ENCODE results near the gene PHYHIPL. TPM values are rescaled to one million over a fixed set of nuclear protein-coding genes. Genes with fewer than 3 reads are reported as not detected.

Gene PHYHIPL
- total and polyA plus RNA-seq, 2 donors (not counting 1 experiment from before 2014, with no cell fraction given), result 0.02 TPM; not detected in 1

- H3K4me1 ChIP-seq (ENCODE audit: control insufficient read depth, extremely low read depth, insufficient read depth, low read length), result no peaks in the 10 kb centered on the region
- H3K4me2 ChIP-seq (ENCODE audit: extremely low read depth, insufficient read depth, low read length), result no peak overlapping the region
- H3K36me3 ChIP-seq (ENCODE audit: control insufficient read depth, insufficient read depth, low read length), result no peaks in the 10 kb centered on the region
- H2AFZ ChIP-seq (ENCODE audit: low read length), result no peak overlapping the region
- no peak overlapping the region for H3K9ac ChIP-seq (ENCODE audit: insufficient read depth, low read length)
- H3K9me3 ChIP-seq (ENCODE audit: control insufficient read depth, insufficient read depth, low read depth, low read length), result no peaks in the 10 kb centered on the region
- TF ChIP-seq, protein P1, sequence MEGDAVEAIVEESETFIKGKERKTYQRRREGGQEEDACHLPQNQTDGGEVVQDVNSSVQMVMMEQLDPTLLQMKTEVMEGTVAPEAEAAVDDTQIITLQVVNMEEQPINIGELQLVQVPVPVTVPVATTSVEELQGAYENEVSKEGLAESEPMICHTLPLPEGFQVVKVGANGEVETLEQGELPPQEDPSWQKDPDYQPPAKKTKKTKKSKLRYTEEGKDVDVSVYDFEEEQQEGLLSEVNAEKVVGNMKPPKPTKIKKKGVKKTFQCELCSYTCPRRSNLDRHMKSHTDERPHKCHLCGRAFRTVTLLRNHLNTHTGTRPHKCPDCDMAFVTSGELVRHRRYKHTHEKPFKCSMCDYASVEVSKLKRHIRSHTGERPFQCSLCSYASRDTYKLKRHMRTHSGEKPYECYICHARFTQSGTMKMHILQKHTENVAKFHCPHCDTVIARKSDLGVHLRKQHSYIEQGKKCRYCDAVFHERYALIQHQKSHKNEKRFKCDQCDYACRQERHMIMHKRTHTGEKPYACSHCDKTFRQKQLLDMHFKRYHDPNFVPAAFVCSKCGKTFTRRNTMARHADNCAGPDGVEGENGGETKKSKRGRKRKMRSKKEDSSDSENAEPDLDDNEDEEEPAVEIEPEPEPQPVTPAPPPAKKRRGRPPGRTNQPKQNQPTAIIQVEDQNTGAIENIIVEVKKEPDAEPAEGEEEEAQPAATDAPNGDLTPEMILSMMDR (conservative IDR thresholded peaks at IDR 0.05 in 1 of 2, IDR thresholded peaks at IDR 0.05 in 1 of 2; ENCODE audit: low read depth in 1 of 2, low read length in 2 of 2), result no peak
- TF ChIP-seq EZH2 (IDR thresholded peaks at IDR 0.05; ENCODE audit: low read length, missing control alignments), result no peak
- DNase-seq (ENCODE audit: low read depth in 2 of 2), result peak; percentile 14 to 59
- no peaks in the 10 kb centered on the region for H3K79me2 ChIP-seq (ENCODE audit: control insufficient read depth, insufficient read depth, low read length)
- no peaks in the 10 kb centered on the region for H3K27me3 ChIP-seq (ENCODE audit: control insufficient read depth, insufficient read depth, low read length)
- H4K20me1 ChIP-seq (ENCODE audit: control insufficient read depth, extremely low read depth, insufficient read depth, low read length), result no peaks in the 10 kb centered on the region
- H3K4me3 ChIP-seq (replicated peaks in 1 of 4; ENCODE audit: control extremely low read depth in 1 of 4, insufficient read depth in 1 of 4, low read depth in 3 of 4, low read length in 4 of 4), result no peak overlapping the region
- H3K27ac ChIP-seq (ENCODE audit: insufficient read depth, low read length), result no peak overlapping the region
Observed at GRCh38 chr10:59234194-59234593, 57.8 kb downstream of the PHYHIPL start.

- H3K4me2 ChIP-seq (ENCODE audit: extremely low read depth, insufficient read depth, low read length), result no peak overlapping the region
- no peak overlapping the region for H3K9ac ChIP-seq (ENCODE audit: insufficient read depth, low read length)
- H2AFZ ChIP-seq (ENCODE audit: low read length), result peak overlapping the region; percentile 46
- no peak overlapping the region for H3K4me3 ChIP-seq (replicated peaks in 1 of 4; ENCODE audit: control extremely low read depth in 1 of 4, insufficient read depth in 1 of 4, low read depth in 3 of 4, low read length in 4 of 4)
- no peak for TF ChIP-seq EZH2 (IDR thresholded peaks at IDR 0.05; ENCODE audit: low read length, missing control alignments)
- TF ChIP-seq, protein P1 (conservative IDR thresholded peaks at IDR 0.05 in 1 of 2, IDR thresholded peaks at IDR 0.05 in 1 of 2; ENCODE audit: low read depth in 1 of 2, low read length in 2 of 2), result peak; percentile 59 to 73
- no peaks in the 10 kb centered on the region for H3K79me2 ChIP-seq (ENCODE audit: control insufficient read depth, insufficient read depth, low read length)
- H3K9me3 ChIP-seq (ENCODE audit: control insufficient read depth, insufficient read depth, low read depth, low read length), result no peaks in the 10 kb centered on the region
- H4K20me1 ChIP-seq (ENCODE audit: control insufficient read depth, extremely low read depth, insufficient read depth, low read length), result no peaks in the 10 kb centered on the region
- H3K4me1 ChIP-seq (ENCODE audit: control insufficient read depth, extremely low read depth, insufficient read depth, low read length), result no peaks in the 10 kb centered on the region
- H3K27ac ChIP-seq (ENCODE audit: insufficient read depth, low read length), result no peak overlapping the region
- no peaks in the 10 kb centered on the region for H3K36me3 ChIP-seq (ENCODE audit: control insufficient read depth, insufficient read depth, low read length)
- H3K27me3 ChIP-seq (ENCODE audit: control insufficient read depth, insufficient read depth, low read length), result no peaks in the 10 kb centered on the region
- peak; percentile 45 to 71 for DNase-seq (ENCODE audit: low read depth in 2 of 2)
Observed at GRCh38 chr10:59234816-59235429, 58.5 kb downstream of the PHYHIPL start.

DNA sequence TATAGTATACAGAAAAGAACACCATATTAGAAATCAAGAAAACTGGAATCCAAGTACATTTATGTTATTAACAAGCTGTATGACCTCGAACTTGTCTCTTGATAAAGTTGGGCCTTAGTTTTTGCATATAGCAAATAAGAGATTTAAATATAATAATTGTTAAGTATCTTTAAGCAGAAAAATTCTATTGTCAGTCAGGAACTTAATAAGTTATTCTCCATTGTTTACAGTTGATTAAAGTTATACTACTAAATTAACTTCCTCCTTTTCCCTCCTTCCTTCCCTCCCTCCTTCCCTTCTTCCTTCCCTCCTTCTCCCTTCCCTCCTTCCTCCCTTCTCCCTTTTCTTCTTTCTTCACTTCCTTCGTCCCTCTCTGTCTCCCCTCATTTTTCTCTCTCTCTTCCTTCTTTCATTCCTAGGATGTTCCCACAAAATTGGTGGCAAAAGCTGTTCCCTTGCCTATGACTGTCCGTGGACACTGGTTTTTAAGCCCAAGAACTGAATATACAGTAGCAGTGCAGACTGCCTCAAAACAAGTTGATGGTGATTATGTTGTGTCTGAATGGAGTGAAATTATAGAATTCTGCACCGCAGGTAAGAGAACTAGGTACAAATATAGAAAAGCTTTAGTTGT lies 59.7 kb downstream of the PHYHIPL start:
- Histone ChIP-seq H3K4me2 (ENCODE audit: extremely low read depth, insufficient read depth, low read length) (no peak overlapping the region), H3K4me3 (replicated peaks in 1 of 4; ENCODE audit: control extremely low read depth in 1 of 4, insufficient read depth in 1 of 4, low read depth in 3 of 4, low read length in 4 of 4) (no peak overlapping the region), H3K9me3 (ENCODE audit: control insufficient read depth, insufficient read depth, low read depth, low read length) (no peaks in the 10 kb centered on the region), H3K27ac (ENCODE audit: insufficient read depth, low read length) (no peak overlapping the region), H3K4me1 (ENCODE audit: control insufficient read depth, extremely low read depth, insufficient read depth, low read length) (no peaks in the 10 kb centered on the region), H3K27me3 (ENCODE audit: control insufficient read depth, insufficient read depth, low read length) (no peaks in the 10 kb centered on the region), H4K20me1 (ENCODE audit: control insufficient read depth, extremely low read depth, insufficient read depth, low read length) (no peaks in the 10 kb centered on the region), H3K79me2 (ENCODE audit: control insufficient read depth, insufficient read depth, low read length) (no peaks in the 10 kb centered on the region), H3K36me3 (ENCODE audit: control insufficient read depth, insufficient read depth, low read length) (no peaks in the 10 kb centered on the region), H2AFZ (ENCODE audit: low read length) (no peak overlapping the region), H3K9ac (ENCODE audit: insufficient read depth, low read length) (no peak overlapping the region)
- DNase-seq (ENCODE audit: low read depth in 2 of 2), result no peak
- TF ChIP-seq, protein P1 (conservative IDR thresholded peaks at IDR 0.05 in 1 of 2, IDR thresholded peaks at IDR 0.05 in 1 of 2; ENCODE audit: low read depth in 1 of 2, low read length in 2 of 2), result no peak
- TF ChIP-seq EZH2 (IDR thresholded peaks at IDR 0.05; ENCODE audit: low read length, missing control alignments), result no peak

Data from fibroblast of lung (primary cell).